Activated T-helper 1 cell treated with anti-CD3 and anti-CD28 coated beads, Interleukin-12 subunit alpha, Interleukin-12 subunit beta, Interleukin-2, Interleukin-4 antibody, amounts not matched to agents 30 ng/mL and 10 ng/mL and 1 ng/mL, durations not matched to agents 14 hours and 24 hours and 36 hours (primary cell): Measurements from ENCODE around the gene PHACTR1. TPM values are rescaled to one million over a fixed set of nuclear protein-coding genes. Genes with fewer than 3 reads are reported as not detected.

Experiments
- DNase-seq: peaks from one replicate; pipeline ENCODE4 v3.0.0; 2021; ENCODE audit warnings: low spot score
- H3K27ac Mint-ChIP-seq: one replicate; pipeline ENCODE4 v1.8.0; 2021; ENCODE audit warnings: mild to moderate bottlenecking, mixed read lengths
- H3K27me3 Mint-ChIP-seq: one replicate; pipeline ENCODE4 v1.8.0; 2022; ENCODE audit warnings: mild to moderate bottlenecking, moderate library complexity, mixed read lengths; ENCODE audit not compliant: insufficient read depth
- H3K36me3 Mint-ChIP-seq: one replicate; pipeline ENCODE4 v1.8.0; 2021; ENCODE audit warnings: low read depth, mixed read lengths
- H3K4me1 Mint-ChIP-seq: one replicate; pipeline ENCODE4 v1.8.0; 2021; ENCODE audit warnings: low read depth, mixed read lengths
- H3K4me3 Mint-ChIP-seq: one replicate; pipeline ENCODE4 v1.8.0; 2021; ENCODE audit warnings: mild to moderate bottlenecking, moderate library complexity, mixed read lengths
- H3K9me3 Mint-ChIP-seq: one replicate; pipeline ENCODE4 v1.8.0; 2021; ENCODE audit warnings: mixed read lengths
- intact Hi-C: fragments of 100-400 bp; cut with micrococcal nuclease; formaldehyde crosslinking; loops from one replicate; pipeline ENCODE4 v1.15.1; 2024
- total RNA-seq: library from RNA; stranded (reverse); gene quantifications from 2 replicates; pipeline ENCODE4 v1.2.3, GENCODE V29; 2022

PHACTR1 gene
- total RNA-seq, 1 donor from 2014 or later, result 0.44 TPM

DNA sequence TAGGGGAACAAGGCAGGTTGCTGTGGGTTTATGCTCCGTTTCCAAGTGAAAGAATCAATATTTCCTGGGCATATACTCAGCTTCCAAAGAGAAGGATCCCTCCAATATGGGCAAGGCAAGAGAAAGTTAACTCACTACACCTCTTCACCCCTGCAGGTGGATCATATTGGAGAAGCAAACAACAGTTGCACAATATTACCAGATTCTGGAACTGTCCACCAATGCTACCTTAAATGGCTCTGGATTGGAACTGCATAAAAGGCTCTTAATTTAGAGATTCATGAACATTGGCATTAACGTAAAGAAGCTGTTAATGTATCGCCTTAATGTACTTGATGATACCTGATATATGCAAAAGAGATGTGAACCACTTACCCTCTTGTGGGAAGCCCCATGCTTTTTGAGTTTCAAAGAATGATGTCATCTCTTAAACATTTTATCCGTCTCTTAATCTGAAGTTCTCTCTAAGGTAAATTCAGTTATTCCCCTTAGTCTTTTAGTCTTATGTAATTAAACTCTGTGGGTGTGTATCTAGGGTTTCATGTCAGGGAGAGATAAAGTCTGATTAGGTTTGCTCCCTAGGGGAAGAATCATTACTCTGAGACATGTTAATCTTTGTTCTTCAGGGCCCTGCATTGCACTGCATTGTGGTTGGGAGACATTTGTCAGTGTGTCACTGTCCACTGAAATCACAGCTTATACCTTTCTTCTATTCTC is 99.5 kb downstream of the PHACTR1 start:
- Mint-ChIP-seq H3K4me1 (no peaks in the 10 kb centered on the region), H3K27ac (no peak overlapping the region), H3K27me3 (peaks cover 8% of the 10 kb centered on the region), H3K36me3 (no peaks in the 10 kb centered on the region), H3K4me3 (no peak overlapping the region), H3K9me3 (no peaks in the 10 kb centered on the region)
- intact Hi-C loops, result no loop called here
- no peak for DNase-seq

DNA sequence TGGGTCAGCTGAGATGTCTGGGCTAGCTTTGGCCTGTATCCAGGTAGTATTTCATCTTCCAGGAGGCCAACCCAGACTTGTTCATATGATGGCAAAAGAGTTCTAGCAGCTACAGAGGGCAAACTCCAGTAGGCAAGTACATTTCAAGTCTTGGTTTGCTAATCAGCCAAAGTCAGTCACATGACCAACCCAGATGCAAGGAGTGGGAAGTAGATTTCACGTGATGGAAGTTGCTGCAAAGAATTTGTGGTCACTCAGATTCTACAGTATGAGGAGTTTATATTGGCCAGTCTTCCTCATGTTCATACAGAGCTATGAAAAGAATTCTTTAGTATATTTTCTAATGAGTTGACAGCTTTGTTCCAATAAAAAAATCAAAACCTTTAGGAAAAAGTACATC is 101.8 kb downstream of the PHACTR1 start:
- Mint-ChIP-seq H3K4me3 (no peak overlapping the region), H3K27me3 (peaks cover 2% of the 10 kb centered on the region), H3K36me3 (no peaks in the 10 kb centered on the region), H3K27ac (no peak overlapping the region), H3K9me3 (no peaks in the 10 kb centered on the region), H3K4me1 (no peaks in the 10 kb centered on the region)
- intact Hi-C loops, result no loop called here
- no peak for DNase-seq

DNA sequence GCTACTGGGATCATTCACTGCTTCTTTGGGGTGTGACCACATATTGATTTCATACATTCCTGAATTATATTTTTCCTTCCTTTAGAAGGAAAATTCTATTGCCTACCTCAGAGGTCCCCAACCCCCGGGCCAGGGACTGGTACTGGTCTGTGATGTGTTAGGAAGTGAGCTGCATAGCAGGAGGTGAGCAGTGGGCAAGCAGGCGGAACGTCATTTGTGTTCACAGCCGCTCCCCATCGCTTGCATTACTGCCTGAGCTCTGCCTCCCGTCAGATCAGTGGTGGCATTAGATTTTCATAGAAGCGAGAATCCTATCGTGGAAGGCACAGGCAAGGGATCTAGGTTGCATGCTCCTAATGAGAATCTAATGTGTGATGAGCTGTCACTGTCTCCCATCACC is 107.3 kb downstream of the PHACTR1 start:
- H3K27me3 Mint-ChIP-seq, result peaks cover 9% of the 10 kb centered on the region
- no peaks in the 10 kb centered on the region for H3K4me1 Mint-ChIP-seq
- H3K36me3 Mint-ChIP-seq, result no peaks in the 10 kb centered on the region
- intact Hi-C loops, result no loop called here
- H3K27ac Mint-ChIP-seq, result no peak overlapping the region
- H3K9me3 Mint-ChIP-seq, result no peaks in the 10 kb centered on the region
- no peak for DNase-seq
- no peak overlapping the region for H3K4me3 Mint-ChIP-seq

DNA sequence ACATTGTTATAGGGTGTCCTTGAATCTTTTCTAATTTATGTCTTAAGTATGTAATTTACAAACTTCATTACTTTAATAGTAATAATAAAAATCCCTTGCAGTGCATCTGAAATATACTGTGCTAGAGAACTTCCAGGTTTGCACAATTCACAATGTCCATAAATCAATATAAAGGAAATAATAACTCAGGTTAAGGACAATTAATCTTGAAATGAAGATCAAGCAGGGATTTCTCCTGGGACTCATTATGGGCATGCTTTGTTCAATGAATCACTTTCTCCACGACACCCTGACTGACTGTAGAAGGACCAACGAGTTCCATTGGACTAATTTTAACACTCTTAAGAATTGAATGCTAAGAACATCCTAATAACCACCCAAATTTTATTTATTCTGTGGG is 110.0 kb downstream of the PHACTR1 start:
- H3K4me1 Mint-ChIP-seq, result no peaks in the 10 kb centered on the region
- no peak overlapping the region for H3K4me3 Mint-ChIP-seq
- no peaks in the 10 kb centered on the region for H3K9me3 Mint-ChIP-seq
- no peaks in the 10 kb centered on the region for H3K36me3 Mint-ChIP-seq
- H3K27ac Mint-ChIP-seq, result no peak overlapping the region
- no peak for DNase-seq
- intact Hi-C loops, result no loop called here
- H3K27me3 Mint-ChIP-seq, result peaks cover 9% of the 10 kb centered on the region

- Mint-ChIP-seq H3K4me3 (no peak overlapping the region), H3K36me3 (no peaks in the 10 kb centered on the region), H3K27me3 (peaks cover 9% of the 10 kb centered on the region), H3K9me3 (no peaks in the 10 kb centered on the region), H3K4me1 (no peaks in the 10 kb centered on the region), H3K27ac (no peak overlapping the region)
- DNase-seq, result no peak
- intact Hi-C loops, result no loop called here
These were observed 111.4 kb downstream of the PHACTR1 start for GRCh38 chr6:12827921-12828320.

DNA sequence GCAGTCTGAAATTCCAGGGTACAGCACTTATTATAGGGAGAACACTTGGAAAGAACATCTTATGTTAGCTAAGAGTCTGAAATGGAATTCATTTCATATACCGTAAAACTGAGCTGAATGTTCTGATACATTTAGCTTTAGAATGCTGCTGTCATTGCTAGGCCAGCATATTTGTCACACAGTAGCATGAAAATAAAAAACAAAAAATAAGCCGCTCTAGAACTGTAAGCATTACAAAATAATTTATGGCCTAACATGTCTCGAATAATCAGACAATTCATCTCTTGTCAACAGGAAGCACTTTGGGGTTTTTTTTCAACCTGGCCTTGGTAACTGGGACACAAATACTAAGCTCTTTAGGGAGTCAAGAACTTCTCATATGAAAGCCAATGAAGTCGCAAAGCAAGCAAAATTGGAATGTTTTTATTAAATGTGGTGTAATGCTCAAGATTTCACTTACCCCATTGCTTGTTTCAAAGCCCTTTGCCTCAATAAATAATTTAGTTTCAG is 115.7 kb downstream of the PHACTR1 start:
- no peaks in the 10 kb centered on the region for H3K36me3 Mint-ChIP-seq
- H3K27ac Mint-ChIP-seq, result no peak overlapping the region
- peaks cover 4% of the 10 kb centered on the region for H3K27me3 Mint-ChIP-seq
- H3K4me1 Mint-ChIP-seq, result no peaks in the 10 kb centered on the region
- no peaks in the 10 kb centered on the region for H3K9me3 Mint-ChIP-seq
- intact Hi-C loops, result no loop called here
- no peak for DNase-seq
- H3K4me3 Mint-ChIP-seq, result no peak overlapping the region

GRCh38 chr6:12836009-12836408 is 119.4 kb downstream of the PHACTR1 start:
- Mint-ChIP-seq H3K27me3 (peaks cover 2% of the 10 kb centered on the region), H3K4me1 (no peaks in the 10 kb centered on the region), H3K27ac (no peak overlapping the region), H3K36me3 (no peaks in the 10 kb centered on the region), H3K4me3 (no peak overlapping the region), H3K9me3 (peaks cover 4% of the 10 kb centered on the region)
- intact Hi-C loops, result no loop called here
- DNase-seq, result no peak

DNA sequence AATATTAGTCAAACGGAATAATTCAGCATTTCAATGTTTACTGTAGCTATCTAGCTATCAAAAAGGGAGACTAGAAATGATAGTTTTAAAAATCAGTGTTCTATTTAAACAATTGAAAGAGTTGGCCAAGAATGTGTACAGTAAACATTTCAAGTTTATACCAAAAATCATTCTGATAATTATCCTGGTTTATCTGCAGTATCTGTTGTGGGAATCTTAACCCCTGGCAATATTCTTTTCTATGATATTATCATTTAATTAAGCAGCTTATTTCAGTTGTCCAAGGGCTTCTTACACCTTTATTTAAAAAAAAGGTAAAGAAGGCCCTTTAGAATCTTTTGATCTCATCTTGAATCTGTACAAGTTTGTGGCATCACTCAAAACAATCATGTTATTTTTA is 125.1 kb downstream of the PHACTR1 start:
- DNase-seq, result no peak
- H3K9me3 Mint-ChIP-seq, result peaks cover 4% of the 10 kb centered on the region
- no peaks in the 10 kb centered on the region for H3K4me1 Mint-ChIP-seq
- H3K27ac Mint-ChIP-seq, result no peak overlapping the region
- H3K36me3 Mint-ChIP-seq, result no peaks in the 10 kb centered on the region
- intact Hi-C loops, result loop anchor here (5.0 kb wide), 1 partner anchor 1254 kb away; no protein-coding TSS in a partner anchor
- no peaks in the 10 kb centered on the region for H3K27me3 Mint-ChIP-seq
- no peak overlapping the region for H3K4me3 Mint-ChIP-seq

DNA sequence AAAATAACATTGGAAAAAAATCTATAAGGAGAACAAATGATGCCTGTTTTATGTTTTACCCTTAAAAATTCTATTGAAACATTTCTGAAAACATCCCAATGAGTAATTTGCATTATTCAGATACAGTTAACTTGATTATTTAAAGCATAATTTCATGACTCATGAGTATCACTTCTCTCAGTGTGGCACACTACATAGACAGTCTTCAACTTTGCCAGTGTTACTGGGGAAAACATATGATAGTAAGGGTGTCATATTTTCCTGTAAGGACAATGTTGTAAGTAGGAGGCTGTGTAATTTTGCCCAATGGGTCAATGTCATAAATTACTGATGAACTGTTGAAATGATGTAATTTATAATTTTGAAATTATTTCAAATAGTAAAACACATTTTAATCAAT is 125.5 kb downstream of the PHACTR1 start:
- H3K27me3 Mint-ChIP-seq, result no peaks in the 10 kb centered on the region
- peaks cover 4% of the 10 kb centered on the region for H3K9me3 Mint-ChIP-seq
- no peak overlapping the region for H3K4me3 Mint-ChIP-seq

DNA sequence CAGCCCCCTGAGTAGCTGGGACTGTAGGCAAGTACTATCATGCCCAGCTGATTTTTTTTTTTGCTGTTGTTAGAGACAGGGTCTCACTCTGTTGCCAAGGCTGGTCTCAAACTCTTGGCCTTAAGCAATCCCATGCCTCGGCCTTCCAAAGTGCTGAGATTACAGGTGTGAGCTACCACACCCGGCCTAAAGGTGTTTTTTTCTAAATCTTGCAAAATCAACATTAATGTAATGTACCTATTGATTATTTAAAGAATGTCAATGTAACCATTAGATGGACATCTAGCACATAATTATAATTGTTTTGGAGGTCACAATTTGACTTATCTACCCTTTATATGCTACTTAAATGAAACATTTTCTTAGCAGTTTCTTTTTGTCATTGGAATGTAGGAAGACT is 126.1 kb downstream of the PHACTR1 start:
- Mint-ChIP-seq H3K27me3 (no peaks in the 10 kb centered on the region), H3K4me3 (no peak overlapping the region), H3K4me1 (no peaks in the 10 kb centered on the region), H3K36me3 (no peaks in the 10 kb centered on the region), H3K9me3 (peaks cover 4% of the 10 kb centered on the region), H3K27ac (no peak overlapping the region)
- DNase-seq, result no peak
- intact Hi-C loops, result loop anchor here (5.0 kb wide), 1 partner anchor 1255 kb away; no protein-coding TSS in a partner anchor

More for the DNA sequence above, 125.5 kb downstream of the PHACTR1 start:
- DNase-seq, result no peak
- intact Hi-C loops, result loop anchor here (5.0 kb wide), 1 partner anchor 1255 kb away; no protein-coding TSS in a partner anchor
- H3K36me3 Mint-ChIP-seq, result no peaks in the 10 kb centered on the region
- H3K4me1 Mint-ChIP-seq, result no peaks in the 10 kb centered on the region
- no peak overlapping the region for H3K27ac Mint-ChIP-seq

GRCh38 chr6:12844284-12845223 is 128.0 kb downstream of the PHACTR1 start:
- Mint-ChIP-seq H3K27ac (no peak overlapping the region), H3K27me3 (no peaks in the 10 kb centered on the region), H3K9me3 (no peaks in the 10 kb centered on the region), H3K4me3 (no peak overlapping the region), H3K36me3 (no peaks in the 10 kb centered on the region), H3K4me1 (no peaks in the 10 kb centered on the region)
- DNase-seq, result no peak
- intact Hi-C loops, result loop anchor here (1.0 to 5.0 kb wide), 2 partner anchors 206 to 1257 kb away; no protein-coding TSS in a partner anchor

GRCh38 chr6:12845224-12846004 is 128.8 kb downstream of the PHACTR1 start:
- intact Hi-C loops, result no loop called here
- Mint-ChIP-seq H3K4me1 (no peaks in the 10 kb centered on the region), H3K36me3 (no peaks in the 10 kb centered on the region), H3K9me3 (no peaks in the 10 kb centered on the region), H3K27ac (no peak overlapping the region), H3K27me3 (no peaks in the 10 kb centered on the region), H3K4me3 (no peak overlapping the region)
- no peak for DNase-seq
